ENCODE measurements around the gene HDAC7.

DNA sequence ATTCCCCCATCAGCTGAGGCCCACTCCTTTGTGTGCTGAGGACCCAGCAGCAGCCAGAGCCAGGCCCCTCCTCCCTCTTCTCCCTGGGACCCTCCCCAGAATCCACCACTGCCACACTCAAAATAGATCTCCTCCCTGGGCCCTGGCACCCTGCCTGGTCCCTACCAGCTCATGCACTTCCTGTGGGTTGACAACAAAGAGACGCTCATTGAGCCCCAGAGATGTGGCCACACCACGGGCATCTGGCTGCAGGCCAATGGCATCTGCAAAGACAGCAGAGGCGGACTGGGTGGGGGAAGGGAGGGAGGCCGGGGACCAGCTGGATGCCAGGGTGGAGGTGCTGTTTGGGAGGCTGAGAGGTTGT, 78.4 kb downstream of the HDAC7 start:
- TF ChIP-seq ELF1 (CRISPR knock-in tag; IDR thresholded peaks at IDR 0.05) (no peak), REL (CRISPR knock-in tag; conservative IDR thresholded peaks at IDR 0.05) (no peak)

All from HepG2 (cell line).